Measurements from ENCODE around the gene NPHP1. TPM values are rescaled to one million over a fixed set of nuclear protein-coding genes. Genes with fewer than 3 reads are reported as not detected.
"Not testable (repeated sequence)": the region's sequence is repeated elsewhere in the genome, so short reads cannot be mapped to it uniquely, and the experiment has no call there.

The NPHP1 gene
- total and polyA plus RNA-seq, 2 of the 8 experiments (the other 6 are each of a cell fraction or from before 2014, with no cell fraction given), result 1.4 to 2.8 TPM

- H2BK12ac ChIP-seq (ENCODE audit: low read depth, low read length); H3K79me1 ChIP-seq (ENCODE audit: low read depth, low read length); H4K8ac ChIP-seq (ENCODE audit: extremely low read depth, insufficient read depth, low read length); DNase-seq (ENCODE audit: low read depth in 1 of 2, low spot score in 2 of 2); H3K4me3 ChIP-seq (ENCODE audit: extremely low read depth in 1 of 4, insufficient read depth in 2 of 4, low read depth in 3 of 4, low read length in 4 of 4); H2BK120ac ChIP-seq (replicated peaks; ENCODE audit: low read depth, low read length); FAIRE-seq; H3K4me2 ChIP-seq (ENCODE audit: insufficient read depth in 1 of 2, low read depth in 2 of 2, low read length in 2 of 2); H3K4me1 ChIP-seq (replicated peaks in 1 of 4; ENCODE audit: control insufficient read depth in 3 of 4, insufficient read depth in 4 of 4, low read length in 3 of 4); H2BK15ac ChIP-seq (ENCODE audit: low read length); H3K4ac ChIP-seq (replicated peaks; ENCODE audit: insufficient read length, low read depth, low read length); H3K9ac ChIP-seq (replicated peaks in 1 of 4; ENCODE audit: extremely low read depth in 1 of 4, low read depth in 3 of 4, low read length in 3 of 4); H3K14ac ChIP-seq (ENCODE audit: insufficient read length); H2BK20ac ChIP-seq (ENCODE audit: low read length); H4K5ac ChIP-seq (ENCODE audit: insufficient read length, low read depth, low read length); H4K20me1 ChIP-seq (replicated peaks in 1 of 2; ENCODE audit: control insufficient read depth in 1 of 2, insufficient read depth in 2 of 2, low read length in 2 of 2); H2AFZ ChIP-seq (ENCODE audit: low read length); H3K36me3 ChIP-seq (ENCODE audit: control insufficient read depth in 2 of 4, insufficient read depth in 4 of 4, low read length in 3 of 4); H3K27ac ChIP-seq (ENCODE audit: low read depth, low read length); H3K79me2 ChIP-seq (ENCODE audit: control insufficient read depth in 1 of 2, insufficient read depth in 2 of 2, low read length in 2 of 2); H3K23me2 ChIP-seq (ENCODE audit: low read depth, low read length); H3K18ac ChIP-seq (ENCODE audit: extremely low read depth, low read length); CTCF ChIA-PET (ENCODE audit: partially characterized antibody); H3K23ac ChIP-seq (ENCODE audit: insufficient read length); POLR2A ChIA-PET (ENCODE audit: partially characterized antibody); H2BK5ac ChIP-seq (ENCODE audit: low read depth, low read length); H3K56ac ChIP-seq (replicated peaks; ENCODE audit: insufficient read length, low read depth, low read length); H4K91ac ChIP-seq (replicated peaks; ENCODE audit: insufficient read length, low read length); H2AK5ac ChIP-seq (ENCODE audit: low read depth, low read length); H3K27me3 ChIP-seq (replicated peaks in 1 of 4; ENCODE audit: control insufficient read depth in 3 of 4, extremely low read depth in 1 of 4, insufficient read depth in 3 of 4, low read length in 3 of 4); H3K9me3 ChIP-seq (ENCODE audit: insufficient read depth in 2 of 2, low read depth in 1 of 2, low read length in 1 of 2): not testable (repeated sequence)
- WGBS, 2 experiments (ENCODE audit: extremely low coverage in 1 of 2, insufficient coverage in 1 of 2, insufficient read length in 1 of 2, insufficient replicate concordance in 2 of 2, low coverage in 1 of 2, low lambda C conversion rate in 2 of 2, missing lambda C conversion rate in 1 of 2), result 73% methylated on average over 5 of the region's 5 CpGs; no CpG with 5 or more reads in 1 of the 2 experiments
These were observed 29.7 kb upstream of the NPHP1 start for GRCh38 chr2:110234514-110234913.

GRCh38 chr2:110229886-110230285, 25.1 kb upstream of the NPHP1 start:
- H3K56ac ChIP-seq (replicated peaks; ENCODE audit: insufficient read length, low read depth, low read length); H2BK20ac ChIP-seq (ENCODE audit: low read length); H2BK15ac ChIP-seq (ENCODE audit: low read length); H2BK12ac ChIP-seq (ENCODE audit: low read depth, low read length); H2AFZ ChIP-seq (ENCODE audit: low read length); H4K8ac ChIP-seq (ENCODE audit: extremely low read depth, insufficient read depth, low read length); H3K23me2 ChIP-seq (ENCODE audit: low read depth, low read length); H3K4ac ChIP-seq (replicated peaks; ENCODE audit: insufficient read length, low read depth, low read length); H3K27ac ChIP-seq (ENCODE audit: low read depth, low read length); DNase-seq (ENCODE audit: low read depth in 1 of 2, low spot score in 2 of 2); POLR2A ChIA-PET (ENCODE audit: partially characterized antibody); H3K27me3 ChIP-seq (replicated peaks in 1 of 4; ENCODE audit: control insufficient read depth in 3 of 4, extremely low read depth in 1 of 4, insufficient read depth in 3 of 4, low read length in 3 of 4); H3K23ac ChIP-seq (ENCODE audit: insufficient read length); H4K5ac ChIP-seq (ENCODE audit: insufficient read length, low read depth, low read length); H3K9me3 ChIP-seq (ENCODE audit: insufficient read depth in 2 of 2, low read depth in 1 of 2, low read length in 1 of 2); H3K4me3 ChIP-seq (ENCODE audit: extremely low read depth in 1 of 4, insufficient read depth in 2 of 4, low read depth in 3 of 4, low read length in 4 of 4); H3K18ac ChIP-seq (ENCODE audit: extremely low read depth, low read length); H3K79me2 ChIP-seq (ENCODE audit: control insufficient read depth in 1 of 2, insufficient read depth in 2 of 2, low read length in 2 of 2); H3K79me1 ChIP-seq (ENCODE audit: low read depth, low read length); H4K91ac ChIP-seq (replicated peaks; ENCODE audit: insufficient read length, low read length); H3K4me1 ChIP-seq (replicated peaks in 1 of 4; ENCODE audit: control insufficient read depth in 3 of 4, insufficient read depth in 4 of 4, low read length in 3 of 4); H2BK120ac ChIP-seq (replicated peaks; ENCODE audit: low read depth, low read length); H3K36me3 ChIP-seq (ENCODE audit: control insufficient read depth in 2 of 4, insufficient read depth in 4 of 4, low read length in 3 of 4); FAIRE-seq; H3K4me2 ChIP-seq (ENCODE audit: insufficient read depth in 1 of 2, low read depth in 2 of 2, low read length in 2 of 2); CTCF ChIA-PET (ENCODE audit: partially characterized antibody); H2BK5ac ChIP-seq (ENCODE audit: low read depth, low read length); H3K9ac ChIP-seq (replicated peaks in 1 of 4; ENCODE audit: extremely low read depth in 1 of 4, low read depth in 3 of 4, low read length in 3 of 4); H4K20me1 ChIP-seq (replicated peaks in 1 of 2; ENCODE audit: control insufficient read depth in 1 of 2, insufficient read depth in 2 of 2, low read length in 2 of 2); H3K14ac ChIP-seq (ENCODE audit: insufficient read length); H2AK5ac ChIP-seq (ENCODE audit: low read depth, low read length): not testable (repeated sequence)
- WGBS, 2 experiments (ENCODE audit: extremely low coverage in 1 of 2, insufficient coverage in 1 of 2, insufficient read length in 1 of 2, insufficient replicate concordance in 2 of 2, low coverage in 1 of 2, low lambda C conversion rate in 2 of 2, missing lambda C conversion rate in 1 of 2), result no CpG with 5 or more reads among the region's 1 CpG
